Measurements from ENCODE around the gene UNC13D.
"Not testable (repeated sequence)": the region's sequence is repeated elsewhere in the genome, so short reads cannot be mapped to it uniquely, and the experiment has no call there.

Gene UNC13D

GRCh38 chr17:75791254-75791653 lies 53.0 kb downstream of the UNC13D start:
- DNase-seq, result no peak

- DNase-seq, result peak; percentile 93
Measured at GRCh38 chr17:75785016-75785890, 59.0 kb downstream of the UNC13D start.

DNA sequence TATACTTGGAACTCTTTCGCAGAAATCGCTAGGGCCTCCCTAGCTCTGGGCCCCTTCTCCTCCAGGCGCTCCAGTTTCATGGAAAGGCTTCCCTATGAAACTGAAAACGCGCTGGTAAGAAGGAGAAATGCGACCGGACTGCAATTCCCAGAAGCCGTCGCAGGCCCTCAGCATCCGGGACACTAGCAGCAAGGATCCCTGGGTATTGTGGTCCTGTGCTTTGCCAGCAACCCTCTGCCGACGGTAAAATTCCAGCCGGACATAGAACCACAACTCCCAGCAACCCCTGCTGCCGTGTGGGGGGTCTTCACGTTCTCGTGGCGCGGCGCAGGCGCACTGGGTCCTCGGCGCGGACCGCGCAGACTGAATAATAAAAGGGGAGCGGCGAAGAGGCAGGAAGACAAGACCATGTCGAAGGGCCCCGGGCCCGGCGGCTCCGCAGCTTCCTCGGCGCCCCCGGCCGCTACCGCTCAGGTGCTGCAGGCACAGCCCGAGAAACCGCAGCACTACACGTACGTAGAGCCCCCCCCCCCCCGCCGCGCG lies 59.7 kb downstream of the UNC13D start, which contains the start of gene UNK:
TSS of gene UNK (plus strand) at position 334 of the 543 bp plus-strand sequence. CDS start at position 409, 75 bp downstream.
- DNase-seq, result peak; percentile 100

GRCh38 chr17:75783803-75784472 lies 60.3 kb downstream of the UNC13D start:
- peak; percentile 83 for DNase-seq

DNA sequence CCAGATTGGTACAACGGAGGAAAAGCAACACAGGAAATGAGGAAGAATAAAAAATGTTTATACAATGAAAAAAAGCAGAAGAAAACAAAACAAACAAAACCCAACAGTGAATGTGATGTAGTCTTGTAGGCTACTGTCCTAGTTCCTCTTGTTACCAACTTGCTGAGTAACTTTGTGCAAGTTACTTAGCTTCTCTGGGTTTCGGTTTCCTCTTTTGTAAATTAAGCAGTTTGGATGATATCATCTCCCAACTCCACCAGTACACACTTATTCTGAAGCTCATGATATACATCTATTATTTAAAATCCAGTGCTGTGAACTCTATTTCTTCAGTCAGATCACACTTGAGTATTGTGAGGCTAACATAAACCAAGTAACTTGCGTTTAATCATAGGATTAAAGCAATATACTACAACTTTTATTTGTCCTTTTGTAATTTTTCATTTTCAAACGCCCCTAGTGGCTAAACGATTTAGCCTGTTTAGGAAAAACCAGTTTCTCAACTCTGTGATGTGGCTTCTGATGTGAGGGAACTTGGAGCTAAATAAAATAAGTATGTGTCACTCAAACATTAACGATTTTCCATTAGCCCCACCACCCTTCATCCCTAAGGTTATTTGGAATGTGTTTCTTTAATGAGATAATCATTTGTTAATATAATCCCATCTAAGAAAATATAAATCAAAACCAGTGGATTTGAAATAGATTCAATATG lies 61.0 kb downstream of the UNC13D start:
- peak; percentile 50 for DNase-seq

DNA sequence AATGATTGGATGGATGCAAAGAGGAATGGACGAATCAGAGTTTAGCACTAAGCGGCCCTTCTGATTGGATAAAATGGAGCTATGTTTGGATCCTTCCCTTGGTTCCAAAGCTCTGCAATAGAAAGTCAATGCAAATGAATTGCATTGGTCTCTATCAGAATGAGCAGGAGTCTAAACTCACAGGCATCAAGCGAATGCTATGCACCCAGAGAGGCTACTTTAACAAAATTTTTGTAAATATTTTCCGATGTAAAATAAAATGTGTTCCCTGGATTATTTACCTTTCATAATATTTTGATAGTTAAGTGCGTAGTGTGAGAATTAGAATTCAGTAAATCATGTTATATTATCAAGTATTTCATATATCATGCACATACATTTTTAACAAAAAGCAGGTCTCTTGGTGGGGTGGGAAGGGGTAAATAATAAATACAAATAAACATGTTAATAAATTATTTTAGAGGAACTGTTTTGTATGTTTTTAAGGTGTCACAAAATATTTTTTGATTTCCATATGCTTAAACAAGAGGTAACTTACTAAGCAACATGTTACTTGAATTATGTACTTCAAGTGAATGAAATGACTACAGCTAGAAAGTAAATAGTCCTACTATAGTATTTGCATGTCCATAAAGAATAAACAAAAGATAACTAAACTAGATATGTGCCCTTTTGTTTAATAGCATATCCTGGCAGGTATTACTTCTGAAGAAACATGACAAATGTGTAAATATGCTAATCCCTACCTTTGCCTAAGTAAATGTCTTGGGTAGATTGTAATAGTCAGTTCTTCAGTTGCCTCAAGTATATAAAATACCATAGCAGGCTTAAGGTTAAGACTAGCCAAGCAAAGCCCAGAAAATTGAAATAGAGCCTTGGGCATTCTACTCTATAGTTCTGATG lies 64.0 kb downstream of the UNC13D start:
- DNase-seq, result no peak

- DNase-seq, result peak; percentile 100
Measured at GRCh38 chr17:75779250-75779986, 64.8 kb downstream of the UNC13D start.

GRCh38 chr17:75778861-75779249 lies 65.3 kb downstream of the UNC13D start:
- DNase-seq, result no peak

GRCh38 chr17:75778066-75778860 lies 65.9 kb downstream of the UNC13D start:
- not testable (repeated sequence) for DNase-seq

GRCh38 chr17:75777296-75777922 lies 66.8 kb downstream of the UNC13D start:
- no peak for DNase-seq
